ENCODE measurements around the gene KRT33A.

Gene KRT33A

DNA sequence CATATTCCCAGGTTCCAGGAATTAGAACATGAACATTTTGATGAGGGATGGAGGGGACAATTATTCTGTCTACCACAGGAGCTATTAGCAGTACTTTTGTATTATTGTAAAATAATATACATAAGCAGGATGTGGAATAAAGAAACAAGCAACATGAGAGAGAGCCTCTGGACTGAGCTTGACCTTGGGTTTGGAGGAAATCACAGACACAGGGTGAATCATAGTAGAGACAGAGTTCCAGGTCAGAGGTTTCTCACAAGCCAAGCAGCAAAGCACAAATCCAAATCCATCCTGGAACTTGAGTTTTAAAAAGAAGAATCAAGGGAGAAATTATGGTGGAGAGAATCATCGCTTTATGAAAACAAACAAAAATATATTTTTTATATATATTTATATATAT lies 41.6 kb upstream of the KRT33A start:
- ATAC-seq (ENCODE audit: insufficient read depth, low read depth), result no peak
- Histone ChIP-seq H3K9ac (ENCODE audit: low read depth, low read length) (no peak overlapping the region), H3K27ac (ENCODE audit: low read length) (no peak overlapping the region), H3K4me2 (ENCODE audit: insufficient read depth, low read length) (no peak overlapping the region), H3K36me3 (ENCODE audit: insufficient read depth, low read length) (no peaks in the 10 kb centered on the region), H2AFZ (ENCODE audit: low read depth, low read length) (no peak overlapping the region), H3K27me3 (ENCODE audit: insufficient read depth, low read length, poor library complexity) (peaks cover 12% of the 10 kb centered on the region), H4K20me1 (ENCODE audit: insufficient read depth, low read length) (no peaks in the 10 kb centered on the region), H3K4me1 (ENCODE audit: insufficient read depth, low read length) (no peaks in the 10 kb centered on the region), H3K9me3 (ENCODE audit: insufficient read depth, low read length, severe bottlenecking) (no peaks in the 10 kb centered on the region), H3K4me3 (ENCODE audit: low read depth in 1 of 2, low read length in 2 of 2) (no peak overlapping the region), H3K79me2 (ENCODE audit: insufficient read depth, low read length) (no peaks in the 10 kb centered on the region)
- DNase-seq, result no peak
- no peak for TF ChIP-seq EZH2 (IDR thresholded peaks at IDR 0.05; ENCODE audit: borderline replicate concordance, low read depth, low read length, severe bottlenecking)
- TF ChIP-seq, protein P1, sequence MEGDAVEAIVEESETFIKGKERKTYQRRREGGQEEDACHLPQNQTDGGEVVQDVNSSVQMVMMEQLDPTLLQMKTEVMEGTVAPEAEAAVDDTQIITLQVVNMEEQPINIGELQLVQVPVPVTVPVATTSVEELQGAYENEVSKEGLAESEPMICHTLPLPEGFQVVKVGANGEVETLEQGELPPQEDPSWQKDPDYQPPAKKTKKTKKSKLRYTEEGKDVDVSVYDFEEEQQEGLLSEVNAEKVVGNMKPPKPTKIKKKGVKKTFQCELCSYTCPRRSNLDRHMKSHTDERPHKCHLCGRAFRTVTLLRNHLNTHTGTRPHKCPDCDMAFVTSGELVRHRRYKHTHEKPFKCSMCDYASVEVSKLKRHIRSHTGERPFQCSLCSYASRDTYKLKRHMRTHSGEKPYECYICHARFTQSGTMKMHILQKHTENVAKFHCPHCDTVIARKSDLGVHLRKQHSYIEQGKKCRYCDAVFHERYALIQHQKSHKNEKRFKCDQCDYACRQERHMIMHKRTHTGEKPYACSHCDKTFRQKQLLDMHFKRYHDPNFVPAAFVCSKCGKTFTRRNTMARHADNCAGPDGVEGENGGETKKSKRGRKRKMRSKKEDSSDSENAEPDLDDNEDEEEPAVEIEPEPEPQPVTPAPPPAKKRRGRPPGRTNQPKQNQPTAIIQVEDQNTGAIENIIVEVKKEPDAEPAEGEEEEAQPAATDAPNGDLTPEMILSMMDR (IDR thresholded peaks at IDR 0.05; ENCODE audit: borderline replicate concordance, extremely low read depth, low read length, poor library complexity, severe bottlenecking), result no peak

DNA sequence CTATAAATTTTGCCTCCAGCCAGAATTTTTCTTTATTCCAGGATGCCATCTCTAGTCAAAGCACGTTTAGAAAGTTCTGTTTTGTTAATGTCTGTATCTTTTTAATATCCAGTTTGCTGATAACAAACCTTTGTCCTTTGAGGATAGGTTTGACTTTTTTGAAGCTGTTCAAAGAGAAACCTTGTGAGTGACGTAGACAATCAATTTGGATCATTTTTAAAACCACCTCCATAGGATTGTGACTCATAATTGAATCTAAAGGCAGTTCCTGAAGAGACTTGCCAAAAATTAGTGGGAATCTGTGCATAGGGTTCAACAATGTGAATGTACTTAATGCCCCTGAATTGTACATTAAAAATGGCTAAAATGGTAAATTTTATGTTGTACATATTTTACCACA lies 40.9 kb upstream of the KRT33A start:
- H3K9ac ChIP-seq (ENCODE audit: low read depth, low read length), result no peak overlapping the region
- H3K4me1 ChIP-seq (ENCODE audit: insufficient read depth, low read length), result no peaks in the 10 kb centered on the region
- H3K36me3 ChIP-seq (ENCODE audit: insufficient read depth, low read length), result no peaks in the 10 kb centered on the region
- H2AFZ ChIP-seq (ENCODE audit: low read depth, low read length), result no peak overlapping the region
- H3K27ac ChIP-seq (ENCODE audit: low read length), result no peak overlapping the region
- no peak for DNase-seq
- peaks cover 9% of the 10 kb centered on the region for H3K27me3 ChIP-seq (ENCODE audit: insufficient read depth, low read length, poor library complexity)
- TF ChIP-seq, protein P1 (IDR thresholded peaks at IDR 0.05; ENCODE audit: borderline replicate concordance, extremely low read depth, low read length, poor library complexity, severe bottlenecking), result no peak
- TF ChIP-seq EZH2 (IDR thresholded peaks at IDR 0.05; ENCODE audit: borderline replicate concordance, low read depth, low read length, severe bottlenecking), result no peak
- H3K4me2 ChIP-seq (ENCODE audit: insufficient read depth, low read length), result no peak overlapping the region
- ATAC-seq (ENCODE audit: insufficient read depth, low read depth), result no peak
- H3K79me2 ChIP-seq (ENCODE audit: insufficient read depth, low read length), result no peaks in the 10 kb centered on the region
- H3K4me3 ChIP-seq (ENCODE audit: low read depth in 1 of 2, low read length in 2 of 2), result no peak overlapping the region
- peaks cover 3% of the 10 kb centered on the region for H3K9me3 ChIP-seq (ENCODE audit: insufficient read depth, low read length, severe bottlenecking)
- no peaks in the 10 kb centered on the region for H4K20me1 ChIP-seq (ENCODE audit: insufficient read depth, low read length)

DNA sequence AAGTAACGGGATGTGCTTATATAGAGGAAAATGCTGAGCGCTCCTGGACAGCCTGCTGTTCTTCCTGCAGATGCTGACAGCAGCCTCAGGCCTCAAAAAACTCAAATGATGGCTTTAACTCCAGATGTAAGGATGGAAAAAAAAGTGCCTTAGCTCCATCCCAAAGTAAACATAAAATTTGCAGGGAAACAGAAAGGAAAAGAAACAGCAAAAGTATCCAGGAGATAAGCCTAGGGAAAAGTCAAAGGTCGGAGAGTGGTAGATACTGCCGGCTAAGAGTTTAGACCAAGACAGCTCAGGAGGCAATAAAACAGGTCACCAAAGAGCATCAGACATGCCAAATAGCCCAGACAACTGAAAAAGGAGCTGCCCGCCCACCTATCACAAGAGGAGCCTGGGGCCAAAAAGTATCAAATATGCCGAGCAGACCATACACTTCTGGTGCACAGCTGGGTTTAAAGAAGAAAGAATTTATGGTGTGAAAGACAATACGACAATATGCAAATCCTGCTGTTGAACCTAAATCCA lies 39.8 kb upstream of the KRT33A start:
- Histone ChIP-seq H2AFZ (ENCODE audit: low read depth, low read length) (no peak overlapping the region), H4K20me1 (ENCODE audit: insufficient read depth, low read length) (no peaks in the 10 kb centered on the region), H3K4me3 (ENCODE audit: low read depth in 1 of 2, low read length in 2 of 2) (no peak overlapping the region), H3K4me1 (ENCODE audit: insufficient read depth, low read length) (no peaks in the 10 kb centered on the region), H3K27me3 (ENCODE audit: insufficient read depth, low read length, poor library complexity) (peaks cover 8% of the 10 kb centered on the region), H3K36me3 (ENCODE audit: insufficient read depth, low read length) (no peaks in the 10 kb centered on the region), H3K79me2 (ENCODE audit: insufficient read depth, low read length) (no peaks in the 10 kb centered on the region), H3K27ac (ENCODE audit: low read length) (no peak overlapping the region), H3K4me2 (ENCODE audit: insufficient read depth, low read length) (no peak overlapping the region), H3K9me3 (ENCODE audit: insufficient read depth, low read length, severe bottlenecking) (peaks cover 3% of the 10 kb centered on the region), H3K9ac (ENCODE audit: low read depth, low read length) (no peak overlapping the region)
- no peak for ATAC-seq (ENCODE audit: insufficient read depth, low read depth)
- DNase-seq, result no peak
- TF ChIP-seq, protein P1 (IDR thresholded peaks at IDR 0.05; ENCODE audit: borderline replicate concordance, extremely low read depth, low read length, poor library complexity, severe bottlenecking), result no peak
- TF ChIP-seq EZH2 (IDR thresholded peaks at IDR 0.05; ENCODE audit: borderline replicate concordance, low read depth, low read length, severe bottlenecking), result no peak

DNA sequence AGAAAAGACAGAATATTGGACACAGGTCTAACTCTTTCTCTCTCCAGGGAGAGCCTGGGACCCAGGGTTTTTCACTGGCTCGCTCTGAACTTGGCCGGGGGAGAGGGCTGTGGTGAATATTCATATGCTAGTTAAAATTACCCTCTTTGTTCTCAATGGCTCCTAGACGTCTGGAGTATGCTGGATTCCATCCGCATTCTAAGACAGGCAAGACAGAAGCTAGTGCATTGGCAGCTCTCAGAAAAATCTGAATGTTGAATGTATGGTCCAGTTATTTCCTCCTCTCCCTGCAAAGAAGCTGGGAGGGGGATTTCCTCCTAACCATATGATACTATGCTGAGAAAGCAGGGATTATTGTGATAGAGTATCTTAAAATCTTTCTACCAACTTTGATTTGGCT lies 37.0 kb upstream of the KRT33A start:
- H3K9ac ChIP-seq (ENCODE audit: low read depth, low read length), result no peak overlapping the region
- no peaks in the 10 kb centered on the region for H3K36me3 ChIP-seq (ENCODE audit: insufficient read depth, low read length)
- no peak for ATAC-seq (ENCODE audit: insufficient read depth, low read depth)
- H2AFZ ChIP-seq (ENCODE audit: low read depth, low read length), result no peak overlapping the region
- H3K4me1 ChIP-seq (ENCODE audit: insufficient read depth, low read length), result no peaks in the 10 kb centered on the region
- peaks cover 5% of the 10 kb centered on the region for H3K27me3 ChIP-seq (ENCODE audit: insufficient read depth, low read length, poor library complexity)
- H3K9me3 ChIP-seq (ENCODE audit: insufficient read depth, low read length, severe bottlenecking), result peaks cover 3% of the 10 kb centered on the region
- DNase-seq, result no peak
- no peaks in the 10 kb centered on the region for H4K20me1 ChIP-seq (ENCODE audit: insufficient read depth, low read length)
- H3K4me2 ChIP-seq (ENCODE audit: insufficient read depth, low read length), result no peak overlapping the region
- no peak overlapping the region for H3K27ac ChIP-seq (ENCODE audit: low read length)
- no peak overlapping the region for H3K4me3 ChIP-seq (ENCODE audit: low read depth in 1 of 2, low read length in 2 of 2)
- H3K79me2 ChIP-seq (ENCODE audit: insufficient read depth, low read length), result no peaks in the 10 kb centered on the region
- TF ChIP-seq, protein P1 (IDR thresholded peaks at IDR 0.05; ENCODE audit: borderline replicate concordance, extremely low read depth, low read length, poor library complexity, severe bottlenecking), result no peak
- no peak for TF ChIP-seq EZH2 (IDR thresholded peaks at IDR 0.05; ENCODE audit: borderline replicate concordance, low read depth, low read length, severe bottlenecking)

All from DND-41 (cell line).